Measurements from ENCODE around the gene CNKSR3.

The CNKSR3 gene

DNA sequence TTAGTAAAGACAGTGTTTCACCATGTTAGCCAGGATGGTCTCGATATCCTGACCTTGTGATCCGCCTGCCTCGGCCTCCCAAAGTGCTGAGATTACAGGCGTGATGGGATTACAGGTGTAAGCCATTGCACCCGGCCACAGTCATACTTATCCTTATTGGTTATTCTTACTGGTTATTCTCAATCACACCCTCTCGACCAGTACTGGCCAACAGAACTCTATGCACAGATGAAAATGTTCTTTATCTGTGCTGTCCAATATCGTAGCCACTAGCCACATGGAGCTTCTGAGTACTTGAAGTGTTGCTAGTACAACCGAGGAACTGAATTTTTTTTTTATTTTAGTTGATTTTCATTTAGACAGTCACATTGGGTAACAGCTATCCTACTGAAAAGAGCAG, 63.5 kb downstream of the CNKSR3 start:
- TF ChIP-seq TAF1 (IDR thresholded peaks at IDR 0.05; ENCODE audit: borderline replicate concordance, insufficient read depth, low read length) (no peak), SIN3A (IDR thresholded peaks at IDR 0.05; ENCODE audit: borderline replicate concordance, insufficient read depth, low read length) (no peak), FOXP2 (optimal IDR thresholded peaks at IDR 0.05; ENCODE audit: borderline replicate concordance, extremely low read depth, extremely low read length, insufficient read depth) (no peak), POLR2AphosphoS5 (IDR thresholded peaks at IDR 0.05; ENCODE audit: low read depth, low read length) (no peak)
- TF ChIP-seq, protein P1, sequence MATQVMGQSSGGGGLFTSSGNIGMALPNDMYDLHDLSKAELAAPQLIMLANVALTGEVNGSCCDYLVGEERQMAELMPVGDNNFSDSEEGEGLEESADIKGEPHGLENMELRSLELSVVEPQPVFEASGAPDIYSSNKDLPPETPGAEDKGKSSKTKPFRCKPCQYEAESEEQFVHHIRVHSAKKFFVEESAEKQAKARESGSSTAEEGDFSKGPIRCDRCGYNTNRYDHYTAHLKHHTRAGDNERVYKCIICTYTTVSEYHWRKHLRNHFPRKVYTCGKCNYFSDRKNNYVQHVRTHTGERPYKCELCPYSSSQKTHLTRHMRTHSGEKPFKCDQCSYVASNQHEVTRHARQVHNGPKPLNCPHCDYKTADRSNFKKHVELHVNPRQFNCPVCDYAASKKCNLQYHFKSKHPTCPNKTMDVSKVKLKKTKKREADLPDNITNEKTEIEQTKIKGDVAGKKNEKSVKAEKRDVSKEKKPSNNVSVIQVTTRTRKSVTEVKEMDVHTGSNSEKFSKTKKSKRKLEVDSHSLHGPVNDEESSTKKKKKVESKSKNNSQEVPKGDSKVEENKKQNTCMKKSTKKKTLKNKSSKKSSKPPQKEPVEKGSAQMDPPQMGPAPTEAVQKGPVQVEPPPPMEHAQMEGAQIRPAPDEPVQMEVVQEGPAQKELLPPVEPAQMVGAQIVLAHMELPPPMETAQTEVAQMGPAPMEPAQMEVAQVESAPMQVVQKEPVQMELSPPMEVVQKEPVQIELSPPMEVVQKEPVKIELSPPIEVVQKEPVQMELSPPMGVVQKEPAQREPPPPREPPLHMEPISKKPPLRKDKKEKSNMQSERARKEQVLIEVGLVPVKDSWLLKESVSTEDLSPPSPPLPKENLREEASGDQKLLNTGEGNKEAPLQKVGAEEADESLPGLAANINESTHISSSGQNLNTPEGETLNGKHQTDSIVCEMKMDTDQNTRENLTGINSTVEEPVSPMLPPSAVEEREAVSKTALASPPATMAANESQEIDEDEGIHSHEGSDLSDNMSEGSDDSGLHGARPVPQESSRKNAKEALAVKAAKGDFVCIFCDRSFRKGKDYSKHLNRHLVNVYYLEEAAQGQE (IDR thresholded peaks at IDR 0.05; ENCODE audit: insufficient read depth in 1 of 2, low read depth in 2 of 2, low read length in 2 of 2) = no peak

DNA sequence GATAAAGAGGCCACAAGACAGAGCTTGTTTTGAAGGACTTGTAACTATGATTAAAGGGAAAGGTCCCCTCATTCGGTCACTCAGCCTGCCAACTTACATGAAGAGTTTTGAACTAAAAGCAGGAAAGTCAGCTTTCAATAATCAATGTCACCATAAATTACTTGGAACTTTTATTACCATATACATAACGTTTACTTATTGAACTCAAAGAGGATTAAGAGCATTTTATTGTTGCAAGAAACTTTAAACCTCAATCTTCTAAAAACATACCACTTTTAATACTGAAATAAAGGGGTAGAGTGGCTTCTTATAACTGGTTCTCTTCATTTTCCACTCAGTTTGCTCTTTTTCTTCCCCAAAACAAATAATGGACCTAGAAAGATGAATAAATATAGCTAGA, 65.1 kb downstream of the CNKSR3 start:
- TF ChIP-seq SIN3A (IDR thresholded peaks at IDR 0.05; ENCODE audit: borderline replicate concordance, insufficient read depth, low read length) (no peak), POLR2AphosphoS5 (IDR thresholded peaks at IDR 0.05; ENCODE audit: low read depth, low read length) (no peak), TAF1 (IDR thresholded peaks at IDR 0.05; ENCODE audit: borderline replicate concordance, insufficient read depth, low read length) (no peak), FOXP2 (optimal IDR thresholded peaks at IDR 0.05; ENCODE audit: borderline replicate concordance, extremely low read depth, extremely low read length, insufficient read depth) (no peak)
- TF ChIP-seq, protein P1 (IDR thresholded peaks at IDR 0.05; ENCODE audit: insufficient read depth in 1 of 2, low read depth in 2 of 2, low read length in 2 of 2) = no peak

DNA sequence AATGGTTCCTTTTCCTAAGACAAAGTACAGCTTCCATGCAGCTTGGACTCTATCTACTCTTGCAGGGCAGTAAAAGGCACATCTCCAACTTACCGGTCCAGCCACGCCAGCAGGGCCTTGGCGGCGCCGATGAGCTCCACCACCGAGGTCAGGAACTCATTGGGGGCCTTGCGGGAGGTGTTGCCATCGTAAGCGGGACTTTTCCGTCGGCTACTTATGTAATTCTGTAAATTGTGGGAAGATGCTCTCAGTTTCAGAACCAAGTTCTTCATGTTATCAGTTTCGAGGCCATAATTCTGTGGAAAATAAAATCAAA, 68.5 kb downstream of the CNKSR3 start:
- no peak for TF ChIP-seq SIN3A (IDR thresholded peaks at IDR 0.05; ENCODE audit: borderline replicate concordance, insufficient read depth, low read length)
- TF ChIP-seq TAF1 (IDR thresholded peaks at IDR 0.05; ENCODE audit: borderline replicate concordance, insufficient read depth, low read length) = no peak
- TF ChIP-seq POLR2AphosphoS5 (IDR thresholded peaks at IDR 0.05; ENCODE audit: low read depth, low read length) = no peak
- no peak for TF ChIP-seq FOXP2 (optimal IDR thresholded peaks at IDR 0.05; ENCODE audit: borderline replicate concordance, extremely low read depth, extremely low read length, insufficient read depth)
- TF ChIP-seq, protein P1 (IDR thresholded peaks at IDR 0.05; ENCODE audit: insufficient read depth in 1 of 2, low read depth in 2 of 2, low read length in 2 of 2) = no peak

DNA sequence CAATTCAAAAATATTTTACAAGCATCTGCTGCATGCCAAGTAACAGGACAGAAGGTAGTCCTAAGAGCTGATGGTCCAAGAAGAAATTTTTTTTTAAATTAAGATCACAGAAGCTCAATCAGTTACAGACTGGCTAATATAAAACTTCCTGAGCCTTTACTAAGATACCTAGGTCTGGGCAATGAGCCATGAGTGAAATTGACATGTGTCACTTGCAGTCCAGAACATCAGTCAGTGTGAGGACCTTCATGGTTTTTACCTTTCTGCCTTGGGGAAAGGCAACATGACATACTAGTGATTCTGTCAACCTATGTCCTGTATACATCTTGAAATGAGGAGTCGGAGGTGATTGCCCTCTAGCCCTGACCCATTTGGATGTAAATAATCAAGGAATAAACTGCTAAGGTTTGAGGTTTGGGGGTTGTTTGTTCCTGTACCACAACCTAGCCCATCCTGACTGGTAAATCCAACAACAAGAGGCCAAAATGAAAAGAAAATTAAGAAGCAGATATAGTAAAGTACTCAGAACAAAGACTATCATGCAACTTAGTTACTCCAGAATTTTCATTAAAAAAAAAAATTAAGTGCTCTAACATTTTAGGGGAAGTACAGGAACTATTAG, 70.0 kb downstream of the CNKSR3 start:
- TF ChIP-seq FOXP2 (optimal IDR thresholded peaks at IDR 0.05; ENCODE audit: borderline replicate concordance, extremely low read depth, extremely low read length, insufficient read depth) (no peak), TAF1 (IDR thresholded peaks at IDR 0.05; ENCODE audit: borderline replicate concordance, insufficient read depth, low read length) (no peak), SIN3A (IDR thresholded peaks at IDR 0.05; ENCODE audit: borderline replicate concordance, insufficient read depth, low read length) (no peak), POLR2AphosphoS5 (IDR thresholded peaks at IDR 0.05; ENCODE audit: low read depth, low read length) (no peak)
- TF ChIP-seq, protein P1 (IDR thresholded peaks at IDR 0.05; ENCODE audit: insufficient read depth in 1 of 2, low read depth in 2 of 2, low read length in 2 of 2) = no peak

DNA sequence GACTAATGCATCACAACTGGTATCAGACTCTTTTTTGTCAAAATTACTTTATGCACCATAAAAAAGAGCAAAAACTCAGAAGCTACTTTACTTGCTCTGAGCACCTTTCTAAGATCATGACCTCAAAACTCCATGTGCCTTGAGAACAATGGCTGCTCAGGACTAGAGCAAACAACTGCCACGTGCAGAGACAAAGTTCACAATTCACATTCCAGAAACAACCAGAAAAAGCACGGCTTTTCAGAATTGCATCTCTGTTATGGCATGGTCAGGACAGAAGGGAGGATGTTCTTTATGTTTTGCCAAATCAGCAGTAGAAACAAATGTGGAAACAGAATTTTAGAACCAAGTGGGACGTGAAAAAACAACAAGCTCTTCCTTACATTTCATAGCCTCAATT, 70.5 kb downstream of the CNKSR3 start:
- no peak for TF ChIP-seq FOXP2 (optimal IDR thresholded peaks at IDR 0.05; ENCODE audit: borderline replicate concordance, extremely low read depth, extremely low read length, insufficient read depth)
- TF ChIP-seq, protein P1 (IDR thresholded peaks at IDR 0.05; ENCODE audit: insufficient read depth in 1 of 2, low read depth in 2 of 2, low read length in 2 of 2) = no peak
- TF ChIP-seq SIN3A (IDR thresholded peaks at IDR 0.05; ENCODE audit: borderline replicate concordance, insufficient read depth, low read length) = no peak
- no peak for TF ChIP-seq POLR2AphosphoS5 (IDR thresholded peaks at IDR 0.05; ENCODE audit: low read depth, low read length)
- no peak for TF ChIP-seq TAF1 (IDR thresholded peaks at IDR 0.05; ENCODE audit: borderline replicate concordance, insufficient read depth, low read length)

Data from PFSK-1 (cell line).